GM18526 (cell line): Measurements from ENCODE around the gene EXTL1.

Experiments used
- POLR2A ChIP-seq: IDR thresholded peaks from 3 replicates; pipeline ENCODE4 v1.6.1; 2011; ENCODE audit not compliant: insufficient read length; ENCODE audit errors: extremely low read depth

Gene EXTL1

DNA sequence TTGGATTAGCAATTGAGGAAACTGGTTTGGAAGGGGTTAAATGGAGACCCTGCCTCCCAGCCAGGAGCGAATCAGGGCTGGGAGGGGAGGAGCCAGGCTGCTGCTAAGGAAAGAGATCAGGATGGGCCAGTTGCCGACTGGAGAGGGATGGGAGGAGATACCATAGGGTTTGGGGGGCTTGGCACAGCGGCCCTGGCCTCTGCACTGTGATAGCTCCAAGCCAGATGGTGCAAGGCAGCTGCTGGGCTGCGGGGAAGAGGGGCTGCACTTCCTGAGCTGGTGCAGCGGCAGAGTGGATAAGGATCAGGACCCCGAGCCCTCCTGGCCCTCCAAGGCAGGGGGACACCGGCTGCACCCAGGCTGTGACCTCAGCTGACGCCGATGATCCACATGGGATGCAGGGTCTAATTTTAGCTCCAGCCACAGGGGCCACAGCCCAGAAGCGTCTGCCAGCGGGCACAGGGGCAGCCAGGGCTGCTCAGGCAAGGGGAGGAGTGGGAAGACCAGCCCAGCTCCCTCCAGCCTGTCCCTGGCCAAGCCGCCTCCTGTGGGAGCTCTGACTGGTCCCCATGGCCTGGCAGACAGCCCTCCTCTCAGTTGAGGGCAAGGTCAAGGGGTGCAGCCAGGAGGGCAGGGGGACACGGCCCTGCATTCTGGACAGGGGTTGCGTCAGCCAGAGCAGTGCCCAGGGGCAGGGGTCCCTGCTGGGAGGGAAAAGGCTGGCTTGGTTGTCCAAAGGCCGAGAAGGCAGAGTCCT is at the start of gene EXTL1:
Gene EXTL1 (plus strand): TSS at position 129 of the 757 bp plus-strand sequence. CDS start 872 bp downstream, outside the sequence.
- no peak for TF ChIP-seq POLR2A

DNA sequence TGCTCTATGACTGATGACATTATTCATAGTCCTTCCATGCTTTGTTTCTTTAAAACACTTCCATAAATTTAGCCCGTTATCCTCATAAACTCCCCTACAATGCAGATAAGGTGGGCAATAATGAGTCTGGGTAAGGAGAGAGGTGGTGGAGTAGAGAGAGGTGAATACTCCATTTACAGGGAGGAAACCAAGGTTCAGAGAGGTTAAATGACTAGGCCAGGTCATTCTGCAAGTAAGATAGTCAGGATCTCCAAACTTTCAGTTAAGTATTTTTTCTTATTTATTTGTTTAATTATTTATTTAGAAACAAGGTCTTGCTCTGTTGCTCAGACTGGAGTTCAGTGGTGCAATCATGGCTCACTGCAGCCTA is 49.8 kb upstream of the EXTL1 start:
- TF ChIP-seq POLR2A = no peak

GRCh38 chr1:25973610-25974321 is 47.8 kb upstream of the EXTL1 start:
- TF ChIP-seq POLR2A = no peak

- TF ChIP-seq POLR2A = no peak
Observed at GRCh38 chr1:25977801-25978200, 43.8 kb upstream of the EXTL1 start.

GRCh38 chr1:25978403-25978802 is 43.2 kb upstream of the EXTL1 start:
- no peak for TF ChIP-seq POLR2A

DNA sequence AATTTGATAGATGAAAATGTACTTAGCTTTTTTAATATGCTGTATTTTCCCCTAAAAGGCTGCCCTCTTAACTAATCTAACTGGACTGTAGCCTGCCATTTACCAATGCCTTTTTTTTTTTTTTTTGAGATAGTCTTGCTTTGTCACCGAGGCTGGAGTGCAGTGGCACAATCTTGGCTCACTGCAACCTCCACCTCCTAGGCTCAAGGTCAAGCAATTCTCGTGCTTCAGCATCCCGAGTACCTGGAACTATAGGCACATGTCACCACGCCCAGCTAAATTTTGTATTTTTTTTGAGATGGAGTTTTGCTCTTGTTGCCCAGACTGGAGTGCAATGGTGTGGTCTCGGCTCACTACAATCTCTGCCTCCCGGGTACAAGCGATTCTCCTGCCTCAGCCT is 42.4 kb upstream of the EXTL1 start:
- no peak for TF ChIP-seq POLR2A

DNA sequence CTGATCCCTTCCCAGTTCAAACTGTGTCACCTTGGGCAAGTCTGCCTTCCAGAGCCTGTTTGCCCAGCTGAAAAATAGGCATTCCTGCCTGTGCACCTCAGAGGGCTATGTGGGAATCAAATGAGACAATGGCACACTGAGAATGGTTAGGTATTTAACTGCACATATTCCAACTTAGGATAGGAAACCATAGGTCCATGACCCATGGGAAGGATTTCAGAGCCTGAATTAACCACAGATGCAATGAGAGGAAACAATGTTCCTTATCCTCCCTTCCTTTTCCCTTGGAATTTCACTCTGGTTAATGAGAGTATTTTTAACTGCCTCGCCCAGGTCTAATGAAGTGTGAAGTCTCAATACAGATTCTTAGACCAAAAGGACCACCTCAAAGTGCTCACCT is 36.4 kb upstream of the EXTL1 start:
- no peak for TF ChIP-seq POLR2A

- TF ChIP-seq POLR2A = no peak
Observed at GRCh38 chr1:25985670-25986069, 35.9 kb upstream of the EXTL1 start.

DNA sequence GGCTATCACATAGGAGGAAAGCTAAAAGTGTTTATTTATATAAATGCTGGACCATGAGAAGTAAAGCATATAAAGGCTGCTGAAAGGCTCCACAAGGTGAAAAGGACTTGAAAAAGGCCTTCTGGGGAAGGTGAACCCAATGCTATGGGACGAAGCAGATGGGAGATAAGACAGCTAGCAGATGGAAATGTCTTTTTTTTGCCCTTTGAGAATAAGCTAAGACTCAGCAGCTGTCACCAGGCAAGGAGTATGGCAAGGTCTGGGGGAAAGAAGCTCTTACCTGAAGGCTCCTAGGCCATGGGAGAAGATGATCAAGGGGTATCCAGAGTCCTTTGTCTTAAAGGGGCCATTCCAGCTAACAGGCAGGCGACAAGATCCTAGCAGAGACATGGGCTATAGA is 33.6 kb upstream of the EXTL1 start:
- no peak for TF ChIP-seq POLR2A

GRCh38 chr1:25989440-25990234 is 31.9 kb upstream of the EXTL1 start:
- TF ChIP-seq POLR2A = no peak

DNA sequence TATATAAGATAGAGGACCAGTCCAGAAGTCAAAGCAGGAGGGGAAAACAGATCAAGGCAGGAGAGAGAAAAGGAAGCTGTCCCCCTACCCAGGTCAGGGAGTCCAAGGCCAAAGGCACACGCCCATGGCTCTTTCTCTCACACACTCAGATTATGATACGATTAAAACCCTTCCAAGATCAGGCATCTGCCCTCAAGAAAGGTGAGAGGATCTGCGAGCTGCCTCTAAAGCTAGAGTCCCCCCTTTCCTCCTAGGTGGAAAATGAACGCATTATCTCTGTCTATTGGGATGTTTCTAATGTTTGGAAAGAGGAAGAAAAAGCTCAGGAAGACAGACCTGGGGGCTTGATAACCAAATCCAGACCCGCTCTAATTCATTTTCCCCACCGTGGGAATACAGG is 31.3 kb upstream of the EXTL1 start:
- TF ChIP-seq POLR2A = no peak

GRCh38 chr1:25990702-25991395 is 30.7 kb upstream of the EXTL1 start:
- no peak for TF ChIP-seq POLR2A

- no peak for TF ChIP-seq POLR2A
Observed at GRCh38 chr1:25991937-25992688, 29.5 kb upstream of the EXTL1 start.

DNA sequence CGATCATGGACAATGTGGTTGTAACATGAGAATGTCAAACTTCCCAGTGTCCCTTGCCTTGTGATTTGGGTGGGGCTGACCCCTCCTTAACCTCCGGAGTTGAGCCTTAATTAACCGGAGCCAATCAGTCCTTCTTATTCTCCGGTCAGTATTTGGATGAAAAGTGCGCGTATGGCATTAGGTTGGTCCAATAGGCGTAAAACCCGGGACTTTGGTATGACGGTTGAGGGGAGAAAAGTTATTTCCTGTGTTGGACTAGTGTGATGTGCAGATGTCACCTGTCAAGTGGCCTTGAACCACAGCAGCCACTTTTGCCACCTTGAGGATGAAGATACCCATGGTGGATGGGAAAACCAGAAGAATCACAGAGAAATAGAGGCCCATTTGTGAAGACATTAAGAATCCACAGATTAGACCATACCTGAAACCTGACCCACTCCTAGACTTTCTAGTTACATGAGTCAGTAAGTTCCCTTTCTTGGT is 28.8 kb upstream of the EXTL1 start:
- no peak for TF ChIP-seq POLR2A
